ENCODE data around the gene ARHGEF17. TPM values are rescaled to one million over a fixed set of nuclear protein-coding genes. Genes with fewer than 3 reads are reported as not detected.
A peak's percentile ranks its signal among the peaks of the same experiment; 100 is the strongest.

ARHGEF17 gene
- total and polyA plus RNA-seq, 2 of the 8 experiments (the other 6 are each of a cell fraction or from before 2014, with no cell fraction given) = 11.3 to 14.6 TPM

GRCh38 chr11:73381589-73381988, 73.5 kb downstream of the ARHGEF17 start:
- Histone ChIP-seq H3K9me3 (ENCODE audit: insufficient read depth in 2 of 2, low read depth in 1 of 2, low read length in 1 of 2) (no peaks in the 10 kb centered on the region), H4K91ac (replicated peaks; ENCODE audit: insufficient read length, low read length) (no peak overlapping the region), H3K79me1 (ENCODE audit: low read depth, low read length) (peaks cover 9% of the 10 kb centered on the region; the same call in 1 of the 2 replicates), H3K4me1 (replicated peaks in 1 of 4; ENCODE audit: control insufficient read depth in 3 of 4, insufficient read depth in 4 of 4, low read length in 3 of 4) (peaks cover 0 to 18% (median 7%) of the 10 kb centered on the region in 4 experiments; a peak in 6 of 7 replicates), H3K23me2 (ENCODE audit: low read depth, low read length) (peaks cover 8% of the 10 kb centered on the region), H2BK12ac (ENCODE audit: low read depth, low read length) (no peak overlapping the region), H3K27me3 (replicated peaks in 1 of 4; ENCODE audit: control insufficient read depth in 3 of 4, extremely low read depth in 1 of 4, insufficient read depth in 3 of 4, low read length in 3 of 4) (peaks cover 0 to 15% (median 9%) of the 10 kb centered on the region in 4 experiments; a peak in 4 of 7 replicates), H3K4me3 (ENCODE audit: extremely low read depth in 1 of 4, insufficient read depth in 2 of 4, low read depth in 3 of 4, low read length in 4 of 4) (no peak overlapping the region), H4K5ac (ENCODE audit: insufficient read length, low read depth, low read length) (no peak overlapping the region), H3K23ac (ENCODE audit: insufficient read length) (no peak overlapping the region), H2BK15ac (ENCODE audit: low read length) (no peak overlapping the region), H2AK5ac (ENCODE audit: low read depth, low read length) (no peak overlapping the region), H3K36me3 (ENCODE audit: control insufficient read depth in 2 of 4, insufficient read depth in 4 of 4, low read length in 3 of 4) (no peaks in the 10 kb centered on the region), H2BK5ac (ENCODE audit: low read depth, low read length) (peak overlapping the region; percentile 24; the same call in 1 of the 2 replicates), H3K4me2 (ENCODE audit: insufficient read depth in 1 of 2, low read depth in 2 of 2, low read length in 2 of 2) (no peak overlapping the region), H4K8ac (ENCODE audit: extremely low read depth, insufficient read depth, low read length) (no peak overlapping the region), H2BK20ac (ENCODE audit: low read length) (no peak overlapping the region), H3K4ac (replicated peaks; ENCODE audit: insufficient read length, low read depth, low read length) (no peak overlapping the region), H3K56ac (replicated peaks; ENCODE audit: insufficient read length, low read depth, low read length) (no peak overlapping the region), H4K20me1 (replicated peaks in 1 of 2; ENCODE audit: control insufficient read depth in 1 of 2, insufficient read depth in 2 of 2, low read length in 2 of 2) (peaks cover 6 to 10% of the 10 kb centered on the region in 2 experiments), H3K14ac (ENCODE audit: insufficient read length) (no peak overlapping the region), H2BK120ac (replicated peaks; ENCODE audit: low read depth, low read length) (no peak overlapping the region), H3K79me2 (ENCODE audit: control insufficient read depth in 1 of 2, insufficient read depth in 2 of 2, low read length in 2 of 2) (peaks cover 0 to 2% of the 10 kb centered on the region in 2 experiments; a peak in 1 of 4 replicates), H3K27ac (ENCODE audit: low read depth, low read length) (no peak overlapping the region), H3K18ac (ENCODE audit: extremely low read depth, low read length) (no peak overlapping the region), H2AFZ (ENCODE audit: low read length) (no peak overlapping the region), H3K9ac (replicated peaks in 1 of 4; ENCODE audit: extremely low read depth in 1 of 4, low read depth in 3 of 4, low read length in 3 of 4) (no peak overlapping the region)
- FAIRE-seq (no peak), DNase-seq (ENCODE audit: low read depth in 1 of 2, low spot score in 2 of 2) (no peak)
- POLR2A ChIA-PET (ENCODE audit: partially characterized antibody) = interaction anchor here (1.8 kb wide), 1 partner anchor 12 kb away, joined by 5 read pairs; no protein-coding TSS in a partner anchor
- CTCF ChIA-PET (ENCODE audit: partially characterized antibody) = interaction anchor here (1.0 to 59.1 kb wide), 6 partner anchors 8 to 74 kb away, joined by 3 to 1456 read pairs (median 10); partner anchors contain the start of gene ARHGEF17
- WGBS, 2 experiments (ENCODE audit: extremely low coverage in 1 of 2, insufficient coverage in 1 of 2, insufficient read length in 1 of 2, insufficient replicate concordance in 2 of 2, low coverage in 1 of 2, low lambda C conversion rate in 2 of 2, missing lambda C conversion rate in 1 of 2) = 83% methylated on average over 4 of the region's 6 CpGs; no CpG with 5 or more reads in 1 of the 2 experiments
- TF ChIP-seq TCF12 (IDR thresholded peaks at IDR 0.05; ENCODE audit: low read depth, low read length) (no peak), CBX5 (IDR thresholded peaks at IDR 0.05; ENCODE audit: low read depth, low read length) (no peak), PHF8 (conservative IDR thresholded peaks at IDR 0.05; ENCODE audit: low read depth, low read length) (no peak), YY1 (IDR thresholded peaks at IDR 0.05; ENCODE audit: low read depth, low read length) (no peak), ATF2 (IDR thresholded peaks at IDR 0.05; ENCODE audit: low read length) (no peak), CHD1 (IDR thresholded peaks at IDR 0.05; ENCODE audit: low read depth, low read length) (no peak), SAP30 (IDR thresholded peaks at IDR 0.05; ENCODE audit: insufficient read depth, insufficient replicate concordance, low read length) (no peak), NANOG (IDR thresholded peaks at IDR 0.05; ENCODE audit: insufficient read depth, low read depth, low read length, poor library complexity, severe bottlenecking) (no peak), KDM1A (IDR thresholded peaks at IDR 0.05; ENCODE audit: borderline replicate concordance, low read length) (no peak), GTF2F1 (IDR thresholded peaks at IDR 0.05; ENCODE audit: borderline replicate concordance, low read depth, low read length) (no peak), CBX8 (IDR thresholded peaks at IDR 0.05; ENCODE audit: borderline replicate concordance, low read depth, low read length) (no peak), SP4 (IDR thresholded peaks at IDR 0.05; ENCODE audit: low read length) (no peak)

Data from H1 (cell line).